Endodermal cell (in vitro differentiated cells): ENCODE data around the gene RUNX1. TPM values are rescaled to one million over a fixed set of nuclear protein-coding genes. Genes with fewer than 3 reads are reported as not detected.
A peak's percentile ranks its signal among the peaks of the same experiment; 100 is the strongest.

Experiments
- DNase-seq: peaks from one replicate; pipeline ENCODE4 v3.0.0-alpha.2; 2017
- H3K27ac ChIP-seq: 2 replicates; pipeline ENCODE4 v1.5.1; 2013; ENCODE audit warnings: mild to moderate bottlenecking, low read depth, low read length, moderate library complexity
- H3K27me3 ChIP-seq: 2 replicates; pipeline ENCODE4 v1.6.1; 2013; ENCODE audit warnings: mild to moderate bottlenecking, low read length, moderate library complexity; ENCODE audit not compliant: insufficient read depth, control insufficient read depth, poor library complexity, severe bottlenecking
- H3K36me3 ChIP-seq: 2 replicates; pipeline ENCODE4 v1.7.0; 2013; ENCODE audit warnings: mild to moderate bottlenecking, low read length, moderate library complexity; ENCODE audit not compliant: control insufficient read depth, insufficient read depth
- H3K4me1 ChIP-seq: one replicate; pipeline ENCODE4 v1.7.0; 2013; ENCODE audit warnings: low read length; ENCODE audit not compliant: control insufficient read depth, insufficient read depth
- H3K4me3 ChIP-seq: 2 replicates; pipeline ENCODE4 v1.5.1; 2013; ENCODE audit warnings: mild to moderate bottlenecking, low read length, moderate library complexity
- H3K9ac ChIP-seq: 2 replicates; pipeline ENCODE4 v1.6.1; 2013; ENCODE audit warnings: mild to moderate bottlenecking, low read length, moderate library complexity; ENCODE audit not compliant: poor library complexity, severe bottlenecking; ENCODE audit errors: extremely low read depth
- H3K9me3 ChIP-seq: 2 replicates; pipeline ENCODE4 v1.6.1; 2013; ENCODE audit warnings: mild to moderate bottlenecking, low read length, moderate library complexity; ENCODE audit not compliant: control insufficient read depth
- H3K27ac Mint-ChIP-seq: 2 replicates; pipeline ENCODE4 v1.8.0; 2020; ENCODE audit warnings: mixed read lengths
- H3K27me3 Mint-ChIP-seq: 2 replicates; pipeline ENCODE4 v1.8.0; 2021; ENCODE audit warnings: mild to moderate bottlenecking, mixed read lengths; ENCODE audit not compliant: insufficient read depth
- H3K36me3 Mint-ChIP-seq: 2 replicates; pipeline ENCODE4 v1.8.0; 2020; ENCODE audit warnings: low read depth, mixed read lengths
- H3K4me1 Mint-ChIP-seq: 2 replicates; pipeline ENCODE4 v1.8.0; 2020; ENCODE audit warnings: mixed read lengths
- H3K4me3 Mint-ChIP-seq: 2 replicates; pipeline ENCODE4 v1.8.0; 2020; ENCODE audit warnings: mild to moderate bottlenecking, moderate library complexity, mixed read lengths
- H3K9me3 Mint-ChIP-seq: 2 replicates; pipeline ENCODE4 v1.8.0; 2020; ENCODE audit warnings: mild to moderate bottlenecking, mixed read lengths
- CTCF ChIP-seq: fragments of 200-600 bp; sonication (generic); conservative IDR thresholded peaks from 2 replicates; pipeline ENCODE4 v1.5.0; 2021; ENCODE audit warnings: antibody characterized with exemption, mild to moderate bottlenecking
- WGBS, 2 experiments: methylation state at CpG; one replicate each; pipeline versions ENCODE4 v1.1.5 to v1.1.7; 2013; ENCODE audit warnings: missing lambda C conversion rate in 2 of 2, mixed read lengths in 1 of 2; ENCODE audit not compliant: insufficient coverage in 1 of 2, insufficient read length in 1 of 2; 5-methylcytosine and 5-hydroxymethylcytosine counted together
- total RNA-seq, 2 donors: library from RNA; stranded (reverse); fragmentation: NEBNext Ultra II Directional in 1 of 2; extraction: Animal tissue kit (Norgen Biotek cat#: 25700) in 1 of 2; gene quantifications; 2 replicates in 1 of 2; 3 replicates in 1 of 2; pipeline ENCODE4 v1.2.1, GENCODE V29; 2021

RUNX1 gene
- total RNA-seq, 2 donors from 2014 or later, result 0.31 to 2.8 TPM

- Mint-ChIP-seq H3K4me1 (peaks cover 64% of the 10 kb centered on the region), H3K9me3 (no peaks in the 10 kb centered on the region), H3K27ac (peak overlapping the region; percentile 1), H3K36me3 (no peaks in the 10 kb centered on the region), H3K27me3 (no peaks in the 10 kb centered on the region), H3K4me3 (peak overlapping the region; percentile 24)
- Histone ChIP-seq H3K27me3 (no peaks in the 10 kb centered on the region), H3K27ac (no peak overlapping the region), H3K36me3 (no peaks in the 10 kb centered on the region), H3K9ac (no peak overlapping the region), H3K4me3 (peak overlapping the region; percentile 50), H3K4me1 (peaks cover 28% of the 10 kb centered on the region), H3K9me3 (no peaks in the 10 kb centered on the region)
- DNase-seq, result peak; percentile 70
- WGBS, 2 experiments, result 20 to 44% methylated on average over 3 of the region's 3 CpGs
- TF ChIP-seq CTCF, result no peak
These were observed 140.6 kb downstream of the RUNX1 start for GRCh38 chr21:34908419-34909055.

- Histone ChIP-seq H3K36me3 (no peaks in the 10 kb centered on the region), H3K27ac (no peak overlapping the region), H3K9ac (no peak overlapping the region), H3K4me3 (peak overlapping the region; percentile 50), H3K4me1 (peaks cover 28% of the 10 kb centered on the region), H3K27me3 (no peaks in the 10 kb centered on the region), H3K9me3 (no peaks in the 10 kb centered on the region)
- Mint-ChIP-seq H3K9me3 (no peaks in the 10 kb centered on the region), H3K4me1 (peaks cover 64% of the 10 kb centered on the region), H3K27ac (peak overlapping the region; percentile 1), H3K27me3 (no peaks in the 10 kb centered on the region), H3K4me3 (peak overlapping the region; percentile 24), H3K36me3 (no peaks in the 10 kb centered on the region)
- TF ChIP-seq CTCF, result no peak
- no peak for DNase-seq
- 82 to 93% methylated on average over 6 to 7 of the region's 7 CpGs for WGBS, 2 experiments
These were observed 141.4 kb downstream of the RUNX1 start for GRCh38 chr21:34907461-34908418.

GRCh38 chr21:34906401-34906800 lies 142.7 kb downstream of the RUNX1 start:
- Mint-ChIP-seq H3K27me3 (no peaks in the 10 kb centered on the region), H3K4me3 (no peak overlapping the region)
- no peaks in the 10 kb centered on the region for H3K27me3 ChIP-seq

More at GRCh38 chr21:34906401-34906800, 142.7 kb downstream of the RUNX1 start:
- Histone ChIP-seq H3K4me3 (no peak overlapping the region), H3K9me3 (no peaks in the 10 kb centered on the region), H3K36me3 (no peaks in the 10 kb centered on the region), H3K27ac (no peak overlapping the region), H3K4me1 (peaks cover 28% of the 10 kb centered on the region), H3K9ac (no peak overlapping the region)
- DNase-seq, result no peak
- TF ChIP-seq CTCF, result no peak
- H3K36me3 Mint-ChIP-seq, result no peaks in the 10 kb centered on the region
- H3K4me1 Mint-ChIP-seq, result peaks cover 64% of the 10 kb centered on the region
- H3K27ac Mint-ChIP-seq, result no peak overlapping the region
- H3K9me3 Mint-ChIP-seq, result no peaks in the 10 kb centered on the region
